Pancreas (tissue), 10 donors: ENCODE results near the gene TYRO3. TPM values are rescaled to one million over a fixed set of nuclear protein-coding genes. Genes with fewer than 3 reads are reported as not detected.

ENCODE experiments used
- ATAC-seq, 4 donors: fragments of 200-7000 bp; cut with Tn5 transposase; one replicate each; pipeline versions ENCODE4 v1.8.0 to v1.9.1; 2020; ENCODE audit warnings: mild to moderate bottlenecking in 4 of 4, moderate library complexity in 4 of 4
- DNase-seq, 6 donors: peaks; one replicate each; pipeline ENCODE4 v3.0.0-alpha.2; 2020
- FAIRE-seq: peaks from 2 replicates; lab custom pipeline; 2012; peaks lifted over from hg19 to GRCh38; lab: Jason Lieb, UNC
- H3K27ac ChIP-seq, 4 donors: fragments of 200-600 bp; sonication (generic); 1 replicate in 3 of 4; 2 replicates in 1 of 4; pipeline versions ENCODE4 v1.5.0 to v1.8.0; 2020
- H3K27me3 ChIP-seq, 4 donors: fragments of 200-600 bp; one replicate each; pipeline ENCODE4 v1.8.0; 2021
- H3K36me3 ChIP-seq, 3 donors: fragments of 200-600 bp; sonication (generic) in 1 of 3; one replicate each; pipeline versions ENCODE4 v1.5.0 to v1.8.0; 2020 to 2021
- H3K4me1 ChIP-seq, 3 donors: fragments of 200-600 bp; one replicate each; pipeline ENCODE4 v1.8.0; 2021
- H3K4me3 ChIP-seq, 4 donors: fragments of 200-600 bp; sonication (generic) in 2 of 4; one replicate each; pipeline versions ENCODE4 v1.5.0 to v1.8.0; 2020 to 2021
- H3K9me3 ChIP-seq, 4 donors: fragments of 200-600 bp; one replicate each; pipeline ENCODE4 v1.8.0; 2021
- CTCF ChIP-seq, 4 donors: fragments of 200-600 bp; sonication (generic) in 3 of 4; IDR thresholded peaks; one replicate each; pipeline versions ENCODE4 v1.5.0 to v1.8.0; 2021; ENCODE audit warnings: antibody characterized with exemption in 4 of 4
- WGBS, 2 donors: extraction: QIAGEN DNeasy Blood & Tissue Kit; methylation state at CpG; one replicate each; pipeline ENCODE4 v1.1.7; 2013; 5-methylcytosine and 5-hydroxymethylcytosine counted together
- intact Hi-C, 3 donors: fragments of 100-400 bp; cut with DNase I; formaldehyde crosslinking; loops; one replicate each; pipeline versions ENCODE4 v1.11.1 to v1.14.2; 2022
- polyA plus RNA-seq, 2 donors: library from polyadenylated mRNA; stranded (reverse); fragments of 200-250 nt; gene quantifications; one replicate each; pipeline ENCODE4 v1.2.3, GENCODE V29; 2013
- total RNA-seq, 6 donors: library from RNA; stranded (reverse); fragmentation: NEBNext Ultra II Directional in 4 of 6; extraction: Animal tissue kit (Norgen Biotek cat#: 25700) in 4 of 6; gene quantifications; one replicate each; pipeline versions ENCODE4 v1.2.1 to v1.2.4, GENCODE V29; 2021 to 2023
- donor health status: healthy with polysubstance abuse.
- donor health status: DM: no; HTN: no; CAD: no; lungs with moderate emphysema.
- donor health status: DM: no; HTN: no; CAD: no.
- donor health status: control.
- donor health status: control.
- donor health status: Bipolar disorder and iron deficiency.
- donor health status: DM: yes; HTN: yes; CAD: no.
- donor health status: DM: no; HTN: no; CAD: no.
- donor health status: DM: no; HTN: no; CAD: no.
- donor health status: DM: yes; HTN: yes; CAD: no.

The TYRO3 gene
- total and polyA plus RNA-seq, 8 donors = 7.3 to 14.4 (median 9.9) TPM

- no peaks in the 10 kb centered on the region for H3K9me3 ChIP-seq
- TF ChIP-seq CTCF (IDR thresholded peaks at IDR 0.05) = no peak
- FAIRE-seq = no peak
These were observed 36.1 kb downstream of the TYRO3 start for GRCh38 chr15:41594801-41595746.

GRCh38 chr15:41596972-41597371 is 38.0 kb downstream of the TYRO3 start:
- FAIRE-seq (no peak), DNase-seq (no peak), ATAC-seq (no peak)
- H3K4me1 ChIP-seq = no peaks in the 10 kb centered on the region
- no peak overlapping the region for H3K27ac ChIP-seq
- intact Hi-C loops = no loop called here
- WGBS, 2 donors = 84 to 90% methylated on average over 4 of the region's 4 CpGs
- H3K36me3 ChIP-seq = no peaks in the 10 kb centered on the region
- no peak overlapping the region for H3K4me3 ChIP-seq
- no peaks in the 10 kb centered on the region for H3K9me3 ChIP-seq
- no peaks in the 10 kb centered on the region for H3K27me3 ChIP-seq
- TF ChIP-seq CTCF (IDR thresholded peaks at IDR 0.05) = no peak

More at GRCh38 chr15:41594801-41595746, 36.1 kb downstream of the TYRO3 start:
- H3K4me3 ChIP-seq = no peak overlapping the region
- H3K4me1 ChIP-seq = no peaks in the 10 kb centered on the region
- no peak overlapping the region for H3K27ac ChIP-seq
- H3K27me3 ChIP-seq = no peaks in the 10 kb centered on the region
- DNase-seq (no peak), ATAC-seq (no peak)
- no peaks in the 10 kb centered on the region for H3K36me3 ChIP-seq
- 81 to 91% methylated on average over 10 of the region's 10 CpGs for WGBS, 2 donors
- intact Hi-C loops = no loop called here

GRCh38 chr15:41597787-41598186 is 38.8 kb downstream of the TYRO3 start:
- no peaks in the 10 kb centered on the region for H3K36me3 ChIP-seq
- H3K27me3 ChIP-seq = no peaks in the 10 kb centered on the region
- intact Hi-C loops = no loop called here
- H3K9me3 ChIP-seq = no peaks in the 10 kb centered on the region
- DNase-seq (no peak), FAIRE-seq (no peak), ATAC-seq (no peak)
- H3K4me1 ChIP-seq = no peaks in the 10 kb centered on the region
- 92 to 95% methylated on average over 5 of the region's 5 CpGs for WGBS, 2 donors
- no peak overlapping the region for H3K4me3 ChIP-seq
- no peak for TF ChIP-seq CTCF (IDR thresholded peaks at IDR 0.05)
- no peak overlapping the region for H3K27ac ChIP-seq

GRCh38 chr15:41599061-41599460 is 40.0 kb downstream of the TYRO3 start:
- WGBS, 2 donors = 83 to 85% methylated on average over 1 of the region's 1 CpG
- H3K27me3 ChIP-seq = no peaks in the 10 kb centered on the region
- TF ChIP-seq CTCF (IDR thresholded peaks at IDR 0.05) = no peak
- no peaks in the 10 kb centered on the region for H3K9me3 ChIP-seq
- ATAC-seq = no peak
- intact Hi-C loops = no loop called here
- no peaks in the 10 kb centered on the region for H3K36me3 ChIP-seq
- no peak for FAIRE-seq
- no peak for DNase-seq
- H3K4me1 ChIP-seq = peaks cover 0 to under 1% (median 0%) of the 10 kb centered on the region in 3 donors
- no peak overlapping the region for H3K4me3 ChIP-seq
- H3K27ac ChIP-seq = no peak overlapping the region
